Brain microvascular endothelial cell (primary cell): ENCODE measurements around the gene CENPU.

Source experiments
- DNase-seq: peaks from one replicate; pipeline ENCODE4 v3.0.0-alpha.2; 2020
- H3K27ac ChIP-seq: fragments of 250-450 bp; sonication (Bioruptor Pico); 2 replicates; pipeline ENCODE4 v1.5.1; 2020; ENCODE audit warnings: mild to moderate bottlenecking, moderate library complexity
- H3K27me3 ChIP-seq: fragments of 250-450 bp; sonication (Bioruptor Pico); replicated peaks from 2 replicates; pipeline ENCODE4 v1.5.1; 2020; ENCODE audit warnings: mild to moderate bottlenecking
- H3K36me3 ChIP-seq: fragments of 250-450 bp; sonication (Bioruptor Pico); replicated peaks from 2 replicates; pipeline ENCODE4 v1.5.1; 2020; ENCODE audit warnings: mild to moderate bottlenecking
- H3K4me3 ChIP-seq: 2 replicates; pipeline ENCODE4 v1.5.1; 2011; ENCODE audit warnings: low read depth, mild to moderate bottlenecking, control low read depth, low read length, moderate library complexity
- in situ Hi-C: cut with HindIII; loops from 2 replicates; pipeline ENCODE4 v1.10.0; 2017; ENCODE audit warnings: low sequenced_read_pairs, low pct_ligation_motif_present
- TF ChIP-seq, protein P1 (sequence below): IDR thresholded peaks from 2 replicates; pipeline ENCODE4 v1.5.1; 2011; ENCODE audit warnings: low read depth, mild to moderate bottlenecking, moderate library complexity, low read length, control low read depth, inconsistent platforms; ENCODE audit errors: missing control alignments

CENPU gene

GRCh38 chr4:184713887-184714286 lies 20.0 kb downstream of the CENPU start:
- in situ Hi-C loops, result no loop called here
- no peaks in the 10 kb centered on the region for H3K36me3 ChIP-seq
- no peak overlapping the region for H3K4me3 ChIP-seq
- DNase-seq, result no peak
- no peaks in the 10 kb centered on the region for H3K27me3 ChIP-seq
- TF ChIP-seq, protein P1, sequence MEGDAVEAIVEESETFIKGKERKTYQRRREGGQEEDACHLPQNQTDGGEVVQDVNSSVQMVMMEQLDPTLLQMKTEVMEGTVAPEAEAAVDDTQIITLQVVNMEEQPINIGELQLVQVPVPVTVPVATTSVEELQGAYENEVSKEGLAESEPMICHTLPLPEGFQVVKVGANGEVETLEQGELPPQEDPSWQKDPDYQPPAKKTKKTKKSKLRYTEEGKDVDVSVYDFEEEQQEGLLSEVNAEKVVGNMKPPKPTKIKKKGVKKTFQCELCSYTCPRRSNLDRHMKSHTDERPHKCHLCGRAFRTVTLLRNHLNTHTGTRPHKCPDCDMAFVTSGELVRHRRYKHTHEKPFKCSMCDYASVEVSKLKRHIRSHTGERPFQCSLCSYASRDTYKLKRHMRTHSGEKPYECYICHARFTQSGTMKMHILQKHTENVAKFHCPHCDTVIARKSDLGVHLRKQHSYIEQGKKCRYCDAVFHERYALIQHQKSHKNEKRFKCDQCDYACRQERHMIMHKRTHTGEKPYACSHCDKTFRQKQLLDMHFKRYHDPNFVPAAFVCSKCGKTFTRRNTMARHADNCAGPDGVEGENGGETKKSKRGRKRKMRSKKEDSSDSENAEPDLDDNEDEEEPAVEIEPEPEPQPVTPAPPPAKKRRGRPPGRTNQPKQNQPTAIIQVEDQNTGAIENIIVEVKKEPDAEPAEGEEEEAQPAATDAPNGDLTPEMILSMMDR, result no peak
- no peak overlapping the region for H3K27ac ChIP-seq

GRCh38 chr4:184712322-184712721 lies 21.6 kb downstream of the CENPU start:
- in situ Hi-C loops, result no loop called here
- DNase-seq, result no peak
- Histone ChIP-seq H3K27me3 (no peaks in the 10 kb centered on the region), H3K36me3 (no peaks in the 10 kb centered on the region), H3K27ac (no peak overlapping the region), H3K4me3 (no peak overlapping the region)
- TF ChIP-seq, protein P1, result no peak

DNA sequence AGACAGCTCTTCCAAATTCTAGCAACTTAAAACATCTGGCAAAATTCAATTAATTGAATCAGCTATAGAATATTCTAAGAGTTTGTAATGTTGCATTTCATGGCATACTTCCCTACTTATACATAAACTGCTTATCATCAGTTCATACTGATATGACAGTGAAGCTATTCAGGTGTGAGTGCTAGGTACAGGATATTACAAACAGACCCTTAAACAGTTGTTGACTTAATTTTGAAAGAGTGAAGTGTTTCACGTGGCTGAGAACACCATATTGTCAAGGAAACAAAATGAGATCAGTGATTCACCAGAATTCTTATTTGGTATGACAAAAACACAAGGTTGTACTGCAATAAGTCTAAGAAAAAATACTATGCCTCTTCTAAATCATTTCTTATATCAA lies 27.4 kb downstream of the CENPU start:
- no peak for DNase-seq
- Histone ChIP-seq H3K27me3 (no peaks in the 10 kb centered on the region), H3K36me3 (no peaks in the 10 kb centered on the region), H3K4me3 (no peak overlapping the region), H3K27ac (no peak overlapping the region)
- TF ChIP-seq, protein P1, result no peak
- in situ Hi-C loops, result no loop called here

- DNase-seq, result no peak
- Histone ChIP-seq H3K27ac (no peak overlapping the region), H3K27me3 (no peaks in the 10 kb centered on the region), H3K36me3 (no peaks in the 10 kb centered on the region), H3K4me3 (no peak overlapping the region)
- in situ Hi-C loops, result no loop called here
- TF ChIP-seq, protein P1, result no peak
These were observed 28.2 kb downstream of the CENPU start for GRCh38 chr4:184705692-184706091.

DNA sequence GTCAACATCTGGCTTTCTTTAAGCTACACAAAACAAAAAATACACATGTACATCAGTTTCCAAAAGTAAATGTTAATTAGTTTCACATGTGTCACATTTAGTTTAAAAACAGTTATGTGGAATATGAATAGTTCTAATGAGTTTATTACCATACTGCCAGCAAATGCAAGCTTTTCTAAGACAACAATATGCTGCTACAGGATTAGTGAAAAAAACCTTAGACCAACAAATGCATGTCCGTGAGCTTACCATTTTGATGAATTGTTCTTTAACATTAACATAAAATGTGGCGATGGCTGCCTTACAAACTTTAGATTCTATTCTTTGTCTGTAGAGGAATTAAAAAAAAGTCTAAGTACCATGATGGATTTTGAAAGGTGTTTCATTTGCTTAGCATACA lies 31.8 kb downstream of the CENPU start:
- Histone ChIP-seq H3K4me3 (no peak overlapping the region), H3K36me3 (no peaks in the 10 kb centered on the region), H3K27me3 (no peaks in the 10 kb centered on the region), H3K27ac (no peak overlapping the region)
- in situ Hi-C loops, result no loop called here
- no peak for DNase-seq
- TF ChIP-seq, protein P1, result no peak

GRCh38 chr4:184699941-184700340 lies 34.0 kb downstream of the CENPU start:
- no peak overlapping the region for H3K4me3 ChIP-seq
- in situ Hi-C loops, result no loop called here
- H3K27me3 ChIP-seq, result no peaks in the 10 kb centered on the region
- DNase-seq, result no peak
- TF ChIP-seq, protein P1, result no peak
- H3K27ac ChIP-seq, result no peak overlapping the region
- peaks cover 2% of the 10 kb centered on the region for H3K36me3 ChIP-seq
